Measurements from ENCODE around the gene RHOH.
"Not testable (repeated sequence)": the region's sequence is repeated elsewhere in the genome, so short reads cannot be mapped to it uniquely, and the experiment has no call there.

Gene RHOH

DNA sequence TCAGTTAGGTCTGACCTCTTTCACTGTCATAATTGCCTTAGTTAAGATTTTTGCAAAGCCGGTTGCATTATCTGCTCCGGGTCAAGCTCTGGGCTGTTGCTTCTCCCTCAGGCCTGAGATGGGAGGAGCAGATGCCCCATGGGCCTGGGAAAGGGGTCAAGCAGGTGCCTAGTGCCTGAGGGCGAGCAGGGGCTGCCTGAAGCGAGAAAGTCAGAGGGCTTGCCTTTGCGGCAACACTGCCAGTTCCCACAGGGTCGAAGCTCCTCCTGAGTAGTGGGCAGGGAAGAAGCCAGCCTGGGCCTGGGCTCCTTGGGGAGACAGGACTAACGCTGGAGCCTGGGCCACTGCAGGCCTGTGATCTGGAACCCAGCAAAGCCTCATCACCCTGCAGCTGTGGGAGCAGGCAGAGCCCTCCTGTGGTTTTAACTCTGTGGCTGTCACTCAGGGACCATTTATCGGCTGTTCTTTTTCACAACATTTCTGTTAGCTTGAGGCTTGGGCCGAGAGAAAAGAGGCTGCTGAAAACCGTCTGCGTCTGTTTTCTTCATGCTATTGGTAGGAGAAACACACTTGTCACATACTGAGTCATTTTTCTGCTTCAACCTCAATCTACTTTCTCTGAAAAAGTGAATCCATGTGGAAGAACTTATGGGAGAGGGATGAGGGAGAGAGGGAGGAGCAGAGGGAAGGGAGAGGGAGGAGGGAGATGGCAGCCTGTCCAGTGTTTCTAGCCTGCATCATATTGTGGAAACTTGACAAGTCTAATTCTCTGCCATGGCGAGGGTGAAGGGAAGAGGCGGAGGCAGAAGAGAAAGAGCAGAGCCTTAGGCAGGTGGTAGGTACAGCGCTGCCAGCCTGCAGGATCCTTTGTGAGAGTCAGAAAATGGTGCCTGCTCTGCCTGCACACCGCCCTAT is 68.4 kb downstream of the RHOH start:
- peak; percentile 57 for DNase-seq

DNA sequence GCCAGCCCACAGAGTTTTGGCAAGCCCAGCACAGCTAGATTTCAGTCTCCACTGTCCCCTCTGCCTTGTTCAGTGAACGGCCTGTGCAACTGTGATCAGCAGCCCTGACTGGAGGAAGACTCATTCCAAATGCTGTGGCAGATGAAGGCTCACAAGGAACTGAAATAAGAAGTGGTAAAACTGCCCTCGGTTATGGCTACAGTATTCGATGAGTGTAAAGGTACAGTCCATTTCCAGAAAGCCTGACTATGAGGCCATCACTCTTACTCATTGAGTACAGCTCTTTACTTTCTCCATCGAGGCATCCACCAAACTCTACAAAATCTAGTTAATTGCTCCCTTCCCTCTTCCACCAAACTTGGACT is 69.1 kb downstream of the RHOH start:
- no peak for DNase-seq

- no peak for DNase-seq
Observed at GRCh38 chr4:40269133-40269532, 72.3 kb downstream of the RHOH start.

- DNase-seq = no peak
Observed at GRCh38 chr4:40270609-40271008, 73.8 kb downstream of the RHOH start.

- DNase-seq = no peak
Observed at GRCh38 chr4:40275065-40275730, 78.4 kb downstream of the RHOH start.

- DNase-seq = no peak
Observed at GRCh38 chr4:40276546-40276945, 79.7 kb downstream of the RHOH start.

- DNase-seq = no peak
Observed at GRCh38 chr4:40280586-40280985, 83.8 kb downstream of the RHOH start.

- no peak for DNase-seq
Observed at GRCh38 chr4:40281099-40281498, 84.3 kb downstream of the RHOH start.

DNA sequence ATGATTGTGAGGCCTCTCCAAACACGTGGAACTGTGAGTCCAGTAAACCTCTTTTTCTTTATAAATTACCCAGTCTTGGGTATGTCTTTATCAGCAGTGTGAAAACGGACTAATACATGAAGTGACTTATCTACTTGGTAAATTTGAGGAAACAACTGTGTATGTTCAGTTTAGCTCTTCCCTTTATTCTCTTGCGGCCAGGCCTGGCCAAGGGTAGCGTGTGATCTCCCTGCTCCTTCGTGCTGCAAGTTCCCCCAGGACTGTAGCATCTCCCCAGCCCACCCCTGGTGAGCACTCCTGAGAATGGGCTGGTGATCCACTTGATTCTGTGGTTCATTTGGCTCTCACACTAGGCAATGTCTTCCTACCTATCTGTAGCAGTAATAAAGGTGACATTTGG is 85.1 kb downstream of the RHOH start:
- DNase-seq = no peak

DNA sequence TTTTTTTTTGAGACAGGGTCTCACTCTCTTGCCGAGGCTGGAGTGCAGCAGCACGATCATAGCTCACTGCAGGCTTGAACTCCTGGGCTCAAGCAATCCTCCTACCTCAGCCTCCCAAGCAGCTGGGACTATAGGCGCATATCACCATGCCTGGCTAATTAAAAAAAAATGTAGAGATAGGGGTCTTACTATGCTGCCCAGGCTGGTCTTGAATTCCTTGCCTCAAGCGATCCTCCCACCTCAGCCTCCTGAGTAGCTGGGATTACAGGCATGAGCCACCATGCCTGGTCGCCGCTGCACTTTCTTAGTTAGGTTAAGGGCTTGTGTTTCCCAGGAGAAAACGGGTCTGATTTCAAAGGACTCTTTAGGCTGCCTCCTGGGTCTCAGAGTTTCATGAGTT is 86.0 kb downstream of the RHOH start:
- not testable (repeated sequence) for DNase-seq

GRCh38 chr4:40283413-40283812 is 86.6 kb downstream of the RHOH start:
- no peak for DNase-seq

DNA sequence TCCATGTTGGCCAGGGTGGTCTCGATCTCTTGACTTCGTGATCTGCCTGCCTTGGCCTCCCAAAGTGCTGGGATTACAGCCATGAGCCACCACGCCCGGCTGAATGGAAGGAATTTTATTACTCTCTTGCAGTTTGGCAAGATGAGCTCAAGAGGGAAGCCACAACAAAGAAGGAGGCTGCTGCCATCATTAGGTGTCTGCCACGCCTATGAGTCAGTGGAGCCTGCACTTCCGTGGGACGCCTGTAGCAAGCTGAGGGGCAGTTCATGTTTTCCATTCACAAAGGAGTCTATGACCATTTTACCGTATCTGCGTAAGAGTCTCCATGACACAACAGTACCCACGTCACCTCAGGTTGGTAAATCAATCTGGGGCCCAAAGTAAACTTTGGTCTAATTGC is 87.1 kb downstream of the RHOH start:
- peak; percentile 28 for DNase-seq

DNA sequence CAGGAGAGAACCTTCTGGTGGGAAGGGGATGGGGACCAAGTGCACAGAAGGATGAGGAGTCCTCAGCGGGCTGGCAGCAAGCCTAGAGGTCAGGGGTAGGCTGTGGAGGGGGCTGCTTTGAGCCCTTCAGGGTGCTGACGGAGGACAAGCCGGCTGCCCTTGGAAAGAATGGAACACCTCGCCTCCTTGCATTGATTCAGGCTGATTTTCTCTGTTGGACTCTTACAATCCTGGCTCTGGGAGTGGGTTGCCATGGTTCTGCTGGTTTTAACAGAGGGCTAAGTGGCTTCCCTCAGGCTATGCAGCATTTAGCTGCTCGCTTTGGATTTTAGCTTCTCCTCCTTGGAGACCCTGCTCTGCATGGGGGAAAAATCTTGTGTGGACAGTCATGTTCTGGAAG is 88.9 kb downstream of the RHOH start:
- no peak for DNase-seq

DNA sequence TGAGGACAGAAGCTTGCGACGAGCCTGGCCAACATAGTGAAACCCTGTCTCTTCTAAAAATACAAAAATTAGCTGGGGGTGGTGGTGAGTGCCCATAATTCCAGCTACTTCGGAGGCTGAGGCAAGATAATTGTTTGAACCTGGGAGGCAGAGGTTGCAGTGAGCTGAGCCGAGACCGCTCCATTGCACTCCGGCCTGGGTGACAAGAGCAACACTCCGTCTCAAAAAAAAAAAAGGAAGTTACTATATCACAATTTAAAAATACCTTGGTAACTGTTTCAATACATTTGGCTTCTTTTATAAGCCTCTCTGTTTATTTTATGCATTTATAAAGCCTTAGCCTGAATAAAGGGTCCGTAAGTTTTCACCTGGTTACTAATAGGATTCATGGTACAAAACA is 91.7 kb downstream of the RHOH start:
- no peak for DNase-seq

- peak; percentile 37 for DNase-seq
Observed at GRCh38 chr4:40289366-40290188, 92.7 kb downstream of the RHOH start.

DNA sequence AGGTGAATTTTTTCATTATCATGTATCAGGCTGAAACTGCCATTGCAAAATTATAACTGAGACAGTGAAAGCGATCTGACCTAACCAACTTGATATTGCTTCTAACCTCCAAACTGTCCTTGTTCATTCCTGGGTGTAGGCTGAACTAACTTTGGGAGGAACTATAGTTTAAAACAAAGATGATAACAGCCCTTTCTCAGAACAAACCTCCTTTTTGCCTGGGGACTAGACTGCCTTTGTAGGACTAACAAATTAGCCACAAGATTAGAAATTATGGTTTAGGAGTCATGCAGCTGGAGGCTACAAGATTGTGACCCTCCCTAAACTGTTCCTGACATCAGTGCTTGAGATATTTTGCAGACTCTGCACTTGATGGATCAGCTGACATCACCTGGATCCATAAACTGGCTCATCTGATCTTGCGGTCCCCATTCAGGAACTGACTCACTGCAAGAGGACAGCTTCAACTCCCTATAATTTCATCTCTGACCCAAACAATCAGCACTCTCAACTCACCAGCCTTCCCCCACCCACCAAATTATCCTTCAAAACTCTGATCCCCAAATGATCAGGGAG is 93.9 kb downstream of the RHOH start:
- DNase-seq = peak; percentile 63

- DNase-seq = peak; percentile 37
Observed at GRCh38 chr4:40292313-40292759, 95.5 kb downstream of the RHOH start.

- no peak for DNase-seq
Observed at GRCh38 chr4:40294339-40294738, 97.5 kb downstream of the RHOH start.

DNA sequence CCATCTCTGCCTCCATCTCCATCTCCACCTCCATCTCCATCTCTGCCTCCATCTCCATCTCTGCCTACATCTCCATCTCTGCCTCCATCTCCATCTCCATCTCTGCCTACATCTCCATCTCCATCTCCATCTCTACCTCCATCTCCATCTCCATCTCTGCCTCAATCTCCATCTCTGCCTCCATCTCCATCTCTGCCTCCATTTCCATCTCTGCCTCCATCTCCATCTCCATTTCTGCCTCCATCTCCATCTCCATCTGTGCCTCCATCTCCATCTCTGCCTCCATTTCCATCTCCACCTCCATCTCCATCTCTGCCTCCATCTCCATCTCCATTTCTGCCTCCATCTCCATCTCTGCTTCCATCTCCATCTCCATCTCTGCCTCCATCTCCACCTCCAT is 98.2 kb downstream of the RHOH start:
- DNase-seq = not testable (repeated sequence)

- no peak for DNase-seq
Observed at GRCh38 chr4:40295572-40295971, 98.7 kb downstream of the RHOH start.

Data from fibroblast of upper back skin (primary cell).